HepG2 (cell line): ENCODE measurements around the gene LDB3. TPM values are rescaled to one million over a fixed set of nuclear protein-coding genes. Genes with fewer than 3 reads are reported as not detected.

Experiments
- ATAC-seq: fragments of 200-7000 bp; cut with Tn5 transposase; 3 replicates; pipeline ENCODE4 v1.9.1; 2020; ENCODE audit warnings: mild to moderate bottlenecking, moderate library complexity
- BruUV-seq: library from RNA; stranded (reverse); fragments of 400-500 nt; replicated peaks from 2 replicates; lab custom pipeline; 2021; lab: Mats Ljungman, UMichigan
- CTCF ChIA-PET: fragments of 300-600 bp; formaldehyde crosslinking; extraction: SDS; loops from one replicate; lab custom pipeline; 2021; ENCODE audit warnings: low total read pairs, inconsistent platforms, low intra/inter-chr PET ratio; lab: Yijun Ruan, JAX
- POLR2A ChIA-PET: fragments of 350-600 bp; sonication (Branson Sonifier 250); formaldehyde crosslinking; loops from one replicate; lab custom pipeline; 2020; ENCODE audit warnings: antibody characterized with exemption, inconsistent platforms; lab: Yijun Ruan, JAX
- DNase-seq: peaks from one replicate; pipeline ENCODE4 v3.0.0-alpha.2; 2015; ENCODE audit warnings: low spot score
- FAIRE-seq: peaks from 3 replicates; lab custom pipeline; 2011; peaks lifted over from hg19 to GRCh38; lab: Jason Lieb, UNC
- H2AFZ ChIP-seq: one replicate; pipeline ENCODE4 v1.6.1; 2011; ENCODE audit warnings: low read length, inconsistent platforms
- H3K27ac ChIP-seq: fragments of 300-600 bp; 3 replicates; pipeline ENCODE4 v1.8.0; 2011; ENCODE audit warnings: mixed run types, mild to moderate bottlenecking, mixed read lengths, low read length, inconsistent platforms; ENCODE audit not compliant: insufficient read depth; ENCODE audit errors: extremely low read length
- H3K27me3 ChIP-seq, 2 experiments: fragments of 200-600 bp in 1 of 2; 2 replicates in 1 of 2; 3 replicates in 1 of 2; pipeline versions ENCODE4 v1.6.0 to v1.8.0; 2011; ENCODE audit warnings: low read length in 2 of 2, mild to moderate bottlenecking in 2 of 2, moderate library complexity in 2 of 2, inconsistent platforms in 1 of 2; ENCODE audit not compliant: insufficient read depth in 2 of 2, control insufficient read depth in 1 of 2
- H3K36me3 ChIP-seq, 2 experiments: fragments of 200-600 bp in 1 of 2; replicated peaks in 1 of 2; 2 replicates in 1 of 2; 3 replicates in 1 of 2; pipeline versions ENCODE4 v1.5.1 to v1.8.0; 2011; ENCODE audit warnings: low read length in 2 of 2, inconsistent platforms in 1 of 2; ENCODE audit not compliant: insufficient read depth in 2 of 2, control insufficient read depth in 1 of 2
- H3K4me1 ChIP-seq: 2 replicates; pipeline ENCODE4 v1.5.1; 2012; ENCODE audit warnings: low read length, inconsistent platforms; ENCODE audit not compliant: insufficient read depth
- H3K4me2 ChIP-seq: 2 replicates; pipeline ENCODE4 v1.6.0; 2011; ENCODE audit warnings: low read depth, low read length, inconsistent platforms
- H3K4me3 ChIP-seq, 3 experiments: fragments of 200-600 bp in 1 of 3; sonication (generic), shearing (Covaris generic) in 1 of 3; replicated peaks in 1 of 3; 2 replicates each; pipeline ENCODE4 v1.5.1; 2011 to 2016; ENCODE audit warnings: low read length in 3 of 3, inconsistent platforms in 2 of 3, low read depth in 2 of 3, mild to moderate bottlenecking in 2 of 3, control low read depth in 1 of 3, mixed read lengths in 1 of 3; ENCODE audit not compliant: insufficient read depth in 1 of 3
- H3K79me2 ChIP-seq: one replicate; pipeline ENCODE4 v1.6.1; 2011; ENCODE audit warnings: low read length, inconsistent platforms; ENCODE audit not compliant: insufficient read depth
- H3K9ac ChIP-seq: 2 replicates; pipeline ENCODE4 v1.6.0; 2011; ENCODE audit warnings: mild to moderate bottlenecking, low read depth, low read length, inconsistent platforms; ENCODE audit not compliant: insufficient read depth
- H3K9me3 ChIP-seq: 2 replicates; pipeline ENCODE4 v1.5.1; 2012; ENCODE audit warnings: mild to moderate bottlenecking, low read length
- H4K20me1 ChIP-seq: 2 replicates; pipeline ENCODE4 v1.6.0; 2011; ENCODE audit warnings: inconsistent platforms, mild to moderate bottlenecking, low read length, moderate library complexity; ENCODE audit not compliant: insufficient read depth
- CSRNP1 ChIP-seq: sonication (generic); formaldehyde crosslinking; IDR thresholded peaks from 2 replicates; pipeline ENCODE4 v1.8.1; 2023; ENCODE audit warnings: mild to moderate bottlenecking, missing genetic modification reagents
- MBNL3 ChIP-seq: fragments of 250-450 bp; sonication (Bioruptor Pico); conservative IDR thresholded peaks from 2 replicates; pipeline ENCODE4 v1.8.0; 2022; ENCODE audit warnings: mild to moderate bottlenecking, inconsistent platforms
- NFRKB ChIP-seq: fragments of 450-650 bp; IDR thresholded peaks from 2 replicates; pipeline ENCODE4 v1.6.1; 2017
- PHF20 ChIP-seq: sonication (generic); formaldehyde crosslinking; IDR thresholded peaks from 2 replicates; pipeline ENCODE4 v1.5.0; 2020; ENCODE audit warnings: mild to moderate bottlenecking, missing genetic modification reagents
- PPARG ChIP-seq: conservative IDR thresholded peaks from 2 replicates; pipeline ENCODE4 v1.6.1; 2016; ENCODE audit warnings: missing biosample characterization, missing genetic modification reagents
- PRPF4 ChIP-seq: fragments of 200-400 bp; formaldehyde crosslinking; IDR thresholded peaks from 2 replicates; pipeline ENCODE4 v1.6.1; 2016; ENCODE audit warnings: low read length, low read depth; ENCODE audit not compliant: poor library complexity, severe bottlenecking
- SOX13 ChIP-seq, 3 experiments: fragments of 450-650 bp in 1 of 3; sonication (generic) in 1 of 3; formaldehyde crosslinking in 1 of 3; IDR thresholded peaks in 2 of 3; conservative IDR thresholded peaks in 1 of 3; 2 replicates each; pipeline versions ENCODE4 v1.5.0 to v1.6.1; 2016 to 2020; ENCODE audit warnings: antibody characterized with exemption in 1 of 3, mild to moderate bottlenecking in 1 of 3, missing compliant biosample characterization in 1 of 3, missing genetic modification reagents in 1 of 3, moderate library complexity in 1 of 3
- ZBTB46 ChIP-seq: sonication (generic); formaldehyde crosslinking; IDR thresholded peaks from 2 replicates; pipeline ENCODE4 v1.4.0; 2020; ENCODE audit warnings: mild to moderate bottlenecking, missing genetic modification reagents, borderline replicate concordance
- ZFYVE20 ChIP-seq: sonication (generic); formaldehyde crosslinking; IDR thresholded peaks from 2 replicates; pipeline ENCODE4 v1.8.0; 2023; ENCODE audit warnings: low read depth, mild to moderate bottlenecking, moderate library complexity, missing genetic modification reagents, borderline replicate concordance
- ZNF598 ChIP-seq: sonication (generic); formaldehyde crosslinking; IDR thresholded peaks from 2 replicates; pipeline ENCODE4 v1.5.1; 2020; ENCODE audit warnings: mild to moderate bottlenecking, missing genetic modification reagents, borderline replicate concordance
- ZNF747 ChIP-seq: sonication (generic); formaldehyde crosslinking; IDR thresholded peaks from 2 replicates; pipeline ENCODE4 v1.8.1; 2023; ENCODE audit warnings: missing genetic modification reagents, mild to moderate bottlenecking, borderline replicate concordance
- WGBS: methylation state at CpG from one replicate; pipeline ENCODE4 v1.1.6; 2017; ENCODE audit warnings: low lambda C conversion rate; 5-methylcytosine and 5-hydroxymethylcytosine counted together
- in situ Hi-C: cut with HindIII; loops from 2 replicates; pipeline ENCODE4 v1.10.0; 2017; ENCODE audit warnings: low pct_unique_long_range_greater_than_20kb; ENCODE audit not compliant: extremely low pct_ligation_motif_present
- intact Hi-C: fragments of 100-400 bp; cut with micrococcal nuclease; formaldehyde crosslinking; loops from one replicate; pipeline ENCODE4 v1.10.0; 2022; ENCODE audit not compliant: unreplicated experiment
- polyA plus RNA-seq, 8 experiments: library from polyadenylated mRNA; depleted of rRNA in 3 of 8; stranded (reverse) in 7 of 8; unstranded in 1 of 8; fragments of >200 nt; fragmentation: Illumina TruSeq in 4 of 8; extraction: Trizol in 4 of 8; gene quantifications; 2 replicates each; pipeline versions ENCODE4 v1.2.1 to v1.2.3, GENCODE V29; 2011 to 2016; ENCODE audit warnings: low read depth in 4 of 8, missing spikeins in 1 of 8, mixed read lengths in 1 of 8; ENCODE audit not compliant: insufficient read depth in 1 of 8
- total RNA-seq, 5 experiments: library from RNA; depleted of rRNA; stranded (reverse); fragments of >200 nt; fragmentation: Illumina TruSeq; extraction: Trizol; gene quantifications; 2 replicates each; pipeline ENCODE4 v1.2.3, GENCODE V29; 2016; ENCODE audit warnings: low read depth in 1 of 5
- TF ChIP-seq, protein P1 (sequence below): sonication (generic); formaldehyde crosslinking; conservative IDR thresholded peaks from 2 replicates; pipeline ENCODE4 v1.4.0; 2020; ENCODE audit warnings: missing genetic modification reagents
- TF ChIP-seq, protein P2 (sequence below): sonication (generic); formaldehyde crosslinking; IDR thresholded peaks from 2 replicates; pipeline ENCODE4 v1.8.0; 2022; ENCODE audit warnings: mild to moderate bottlenecking, missing genetic modification reagents, moderate library complexity
- TF ChIP-seq, protein P3 (sequence below): sonication (generic); formaldehyde crosslinking; IDR thresholded peaks from 2 replicates; pipeline ENCODE4 v1.8.0; 2022; ENCODE audit warnings: low read depth, missing genetic modification reagents

Gene LDB3
- total and polyA plus RNA-seq, 2 of the 13 experiments (the other 11 are each of a cell fraction or from before 2014, with no cell fraction given), result not detected

DNA sequence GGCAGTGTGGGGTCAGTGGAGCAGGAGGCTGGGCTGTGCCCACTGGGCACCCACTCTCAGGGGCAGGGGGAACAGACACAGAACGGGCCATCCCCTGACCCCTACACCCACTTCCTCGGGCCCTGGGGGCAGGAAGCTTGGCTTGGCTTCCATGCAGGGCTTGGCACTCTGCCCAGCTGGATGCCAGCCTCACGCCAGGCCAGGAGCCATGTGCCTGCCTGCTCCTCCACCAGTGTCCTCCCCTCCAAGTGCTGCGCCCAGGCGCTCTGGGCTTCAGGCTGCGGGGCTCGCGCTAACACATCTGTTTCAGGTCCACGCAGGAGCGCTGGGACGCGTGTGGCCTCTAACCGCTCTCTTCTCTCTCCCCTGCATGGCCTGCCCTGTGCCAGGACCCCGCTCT lies 12.7 kb downstream of the LDB3 start (continued):
- TF ChIP-seq CSRNP1 (CRISPR knock-in tag), result no peak
- no peak for TF ChIP-seq PHF20 (CRISPR knock-in tag)
- no peak for TF ChIP-seq ZFYVE20
- TF ChIP-seq ZNF747, result no peak
- TF ChIP-seq, all 625 proteins: peak for 0

GRCh38 chr10:86681722-86682386 lies 13.5 kb downstream of the LDB3 start:
- H3K27ac ChIP-seq, result no peak overlapping the region
- H4K20me1 ChIP-seq, result no peaks in the 10 kb centered on the region
- no TSS peak for BruUV-seq
- ChIA-PET CTCF (no interaction called here), POLR2A (no interaction called here)
- WGBS, result 18% methylated on average over 9 of the region's 22 CpGs
- no peaks in the 10 kb centered on the region for H3K9me3 ChIP-seq
- intact Hi-C loops (loop anchor here (5.0 kb wide), 1 partner anchor 90 kb away; no protein-coding TSS in a partner anchor), in situ Hi-C loops (no loop called here)
- no peaks in the 10 kb centered on the region for H3K4me1 ChIP-seq
- H3K27me3 ChIP-seq, result peaks cover 14 to 49% of the 10 kb centered on the region in 2 experiments; a peak in 4 of 5 replicates
- no peak overlapping the region for H3K9ac ChIP-seq
- H3K36me3 ChIP-seq, result no peaks in the 10 kb centered on the region
- FAIRE-seq (no peak), DNase-seq (no peak), ATAC-seq (no peak)
- H3K4me3 ChIP-seq, result no peak overlapping the region
- H3K79me2 ChIP-seq, result no peaks in the 10 kb centered on the region
- H2AFZ ChIP-seq, result no peak overlapping the region
- H3K4me2 ChIP-seq, result no peak overlapping the region
- TF ChIP-seq ZFYVE20 (no peak), PPARG (CRISPR knock-in tag) (no peak), PRPF4 (no peak), NFRKB (no peak), SOX13 (IDR thresholded peaks at IDR 0.05) (no peak), SOX13 (CRISPR knock-in tag; conservative IDR thresholded peaks at IDR 0.05 in 1 of 2, IDR thresholded peaks at IDR 0.05 in 1 of 2) (no peak), MBNL3 (CRISPR knock-in tag) (no peak), ZBTB46 (CRISPR knock-in tag) (no peak), ZNF598 (no peak)
- TF ChIP-seq, protein P1, sequence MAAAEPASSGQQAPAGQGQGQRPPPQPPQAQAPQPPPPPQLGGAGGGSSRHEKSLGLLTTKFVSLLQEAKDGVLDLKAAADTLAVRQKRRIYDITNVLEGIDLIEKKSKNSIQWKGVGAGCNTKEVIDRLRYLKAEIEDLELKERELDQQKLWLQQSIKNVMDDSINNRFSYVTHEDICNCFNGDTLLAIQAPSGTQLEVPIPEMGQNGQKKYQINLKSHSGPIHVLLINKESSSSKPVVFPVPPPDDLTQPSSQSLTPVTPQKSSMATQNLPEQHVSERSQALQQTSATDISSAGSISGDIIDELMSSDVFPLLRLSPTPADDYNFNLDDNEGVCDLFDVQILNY (CRISPR knock-in tag), result no peak
- TF ChIP-seq, protein P2, sequence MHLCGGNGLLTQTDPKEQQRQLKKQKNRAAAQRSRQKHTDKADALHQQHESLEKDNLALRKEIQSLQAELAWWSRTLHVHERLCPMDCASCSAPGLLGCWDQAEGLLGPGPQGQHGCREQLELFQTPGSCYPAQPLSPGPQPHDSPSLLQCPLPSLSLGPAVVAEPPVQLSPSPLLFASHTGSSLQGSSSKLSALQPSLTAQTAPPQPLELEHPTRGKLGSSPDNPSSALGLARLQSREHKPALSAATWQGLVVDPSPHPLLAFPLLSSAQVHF (CRISPR knock-in tag), result no peak
- TF ChIP-seq, protein P3, sequence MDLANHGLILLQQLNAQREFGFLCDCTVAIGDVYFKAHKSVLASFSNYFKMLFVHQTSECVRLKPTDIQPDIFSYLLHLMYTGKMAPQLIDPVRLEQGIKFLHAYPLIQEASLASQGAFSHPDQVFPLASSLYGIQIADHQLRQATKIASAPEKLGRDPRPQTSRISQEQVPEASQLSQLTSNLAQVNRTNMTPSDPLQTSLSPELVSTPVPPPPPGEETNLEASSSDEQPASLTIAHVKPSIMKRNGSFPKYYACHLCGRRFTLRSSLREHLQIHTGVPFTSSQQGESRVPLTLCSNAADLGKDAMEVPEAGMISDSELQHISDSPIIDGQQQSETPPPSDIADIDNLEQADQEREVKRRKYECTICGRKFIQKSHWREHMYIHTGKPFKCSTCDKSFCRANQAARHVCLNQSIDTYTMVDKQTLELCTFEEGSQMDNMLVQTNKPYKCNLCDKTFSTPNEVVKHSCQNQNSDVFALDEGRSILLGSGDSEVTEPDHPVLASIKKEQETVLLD (CRISPR knock-in tag), result no peak
